ENCODE results near the gene JMY.

DNA sequence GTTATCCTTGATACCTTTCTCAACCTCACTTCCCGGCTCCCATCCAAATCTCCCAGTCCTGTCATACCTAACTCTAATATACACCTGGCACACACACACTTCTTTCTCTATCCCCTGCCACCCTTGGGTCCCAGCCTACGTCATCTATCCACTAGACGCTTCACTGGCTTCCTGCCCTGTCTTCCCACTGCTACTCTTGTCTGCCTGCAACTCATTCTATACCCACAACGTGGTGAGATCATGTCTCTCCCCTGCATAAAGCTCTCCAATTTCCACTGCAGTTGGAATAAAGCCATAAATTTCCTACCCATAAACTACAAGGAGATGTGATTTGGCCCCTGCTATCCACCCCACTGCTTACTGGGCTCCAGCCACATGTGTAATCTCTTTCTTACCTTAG, 93.5 kb downstream of the JMY start:
- TF ChIP-seq, protein P1, sequence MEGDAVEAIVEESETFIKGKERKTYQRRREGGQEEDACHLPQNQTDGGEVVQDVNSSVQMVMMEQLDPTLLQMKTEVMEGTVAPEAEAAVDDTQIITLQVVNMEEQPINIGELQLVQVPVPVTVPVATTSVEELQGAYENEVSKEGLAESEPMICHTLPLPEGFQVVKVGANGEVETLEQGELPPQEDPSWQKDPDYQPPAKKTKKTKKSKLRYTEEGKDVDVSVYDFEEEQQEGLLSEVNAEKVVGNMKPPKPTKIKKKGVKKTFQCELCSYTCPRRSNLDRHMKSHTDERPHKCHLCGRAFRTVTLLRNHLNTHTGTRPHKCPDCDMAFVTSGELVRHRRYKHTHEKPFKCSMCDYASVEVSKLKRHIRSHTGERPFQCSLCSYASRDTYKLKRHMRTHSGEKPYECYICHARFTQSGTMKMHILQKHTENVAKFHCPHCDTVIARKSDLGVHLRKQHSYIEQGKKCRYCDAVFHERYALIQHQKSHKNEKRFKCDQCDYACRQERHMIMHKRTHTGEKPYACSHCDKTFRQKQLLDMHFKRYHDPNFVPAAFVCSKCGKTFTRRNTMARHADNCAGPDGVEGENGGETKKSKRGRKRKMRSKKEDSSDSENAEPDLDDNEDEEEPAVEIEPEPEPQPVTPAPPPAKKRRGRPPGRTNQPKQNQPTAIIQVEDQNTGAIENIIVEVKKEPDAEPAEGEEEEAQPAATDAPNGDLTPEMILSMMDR (IDR thresholded peaks at IDR 0.05; ENCODE audit: low read length): no peak
- no peak for TF ChIP-seq EZH2 (optimal IDR thresholded peaks at IDR 0.05; ENCODE audit: low read depth, low read length)
- no peak for TF ChIP-seq EZH2phosphoT487 (IDR thresholded peaks at IDR 0.05; ENCODE audit: low read length)

Measured in MM.1S (cell line).